OCI-LY1 (cell line): ENCODE results near the gene ASF1A.

Source experiments
- CTCF ChIP-seq: fragments of 200-600 bp; sonication (generic), shearing (Covaris generic); IDR thresholded peaks from 2 replicates; pipeline ENCODE4 v1.5.1; 2017; ENCODE audit warnings: mild to moderate bottlenecking, antibody characterized with exemption, low read length, moderate library complexity, mixed read lengths
- EZH2 ChIP-seq: fragments of 200-600 bp; sonication (generic), shearing (Covaris generic); IDR thresholded peaks from 2 replicates; pipeline ENCODE4 v1.8.0; 2017; ENCODE audit warnings: borderline replicate concordance, mixed run types, mild to moderate bottlenecking, antibody characterized with exemption, low read length, moderate library complexity, mixed read lengths

- no peak for TF ChIP-seq EZH2
- TF ChIP-seq CTCF = no peak
These were observed 9.2 kb downstream of the ASF1A start for GRCh38 chr6:118903138-118903537.
